Dedifferentiated amniotic fluid mesenchymal stem cell (primary cell): ENCODE measurements around the gene OGFRL1.

ENCODE experiments used
- DNase-seq: peaks from one replicate; pipeline ENCODE4 v3.0.0-alpha.2; 2016; ENCODE audit errors: extremely low spot score

Gene OGFRL1

GRCh38 chr6:71334768-71335167 is 46.2 kb downstream of the OGFRL1 start:
- DNase-seq: no peak

- DNase-seq: no peak
Observed at GRCh38 chr6:71335544-71335943, 46.9 kb downstream of the OGFRL1 start.

- DNase-seq: no peak
Observed at GRCh38 chr6:71336901-71337300, 48.3 kb downstream of the OGFRL1 start.

DNA sequence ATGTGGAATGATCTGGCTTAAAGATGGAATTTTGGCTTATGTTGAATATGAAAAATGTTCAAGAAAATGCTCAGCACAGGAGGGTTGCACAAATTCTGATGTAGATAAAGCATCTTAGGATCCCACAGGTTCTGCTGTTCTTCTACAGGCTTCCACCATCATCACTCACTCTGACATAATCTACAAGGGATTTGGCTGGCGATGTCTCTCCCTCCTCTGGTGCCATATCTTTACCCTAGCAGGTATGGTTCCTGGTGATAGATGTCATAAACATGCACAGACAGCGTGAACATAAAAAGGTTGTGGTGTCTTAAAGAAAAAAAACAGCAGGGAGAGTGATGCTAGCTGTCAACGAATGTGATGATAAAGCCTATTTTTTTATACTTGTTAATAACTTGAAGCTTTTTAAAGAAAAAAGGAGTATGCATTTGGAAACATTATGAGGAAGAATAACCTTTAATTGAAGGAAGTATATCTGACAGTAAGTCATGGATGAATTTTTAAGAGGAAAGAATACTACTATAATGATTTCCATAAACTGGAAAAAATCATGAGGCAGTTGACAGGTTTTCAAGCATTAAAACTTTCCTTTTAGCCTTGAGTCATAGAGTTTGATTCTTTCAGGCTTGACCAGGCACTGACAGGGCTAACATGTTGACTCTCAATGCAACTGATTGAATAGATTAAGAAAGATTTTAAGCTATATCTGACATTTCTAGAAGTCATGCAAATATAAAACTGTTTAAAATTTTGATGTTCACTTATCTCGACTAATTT is 50.1 kb downstream of the OGFRL1 start:
- DNase-seq: no peak

GRCh38 chr6:71342772-71343171 is 54.2 kb downstream of the OGFRL1 start:
- no peak for DNase-seq

GRCh38 chr6:71345476-71346333 is 57.1 kb downstream of the OGFRL1 start:
- DNase-seq: no peak

GRCh38 chr6:71346334-71346694 is 57.7 kb downstream of the OGFRL1 start:
- DNase-seq: no peak

GRCh38 chr6:71347119-71347518 is 58.5 kb downstream of the OGFRL1 start:
- no peak for DNase-seq

DNA sequence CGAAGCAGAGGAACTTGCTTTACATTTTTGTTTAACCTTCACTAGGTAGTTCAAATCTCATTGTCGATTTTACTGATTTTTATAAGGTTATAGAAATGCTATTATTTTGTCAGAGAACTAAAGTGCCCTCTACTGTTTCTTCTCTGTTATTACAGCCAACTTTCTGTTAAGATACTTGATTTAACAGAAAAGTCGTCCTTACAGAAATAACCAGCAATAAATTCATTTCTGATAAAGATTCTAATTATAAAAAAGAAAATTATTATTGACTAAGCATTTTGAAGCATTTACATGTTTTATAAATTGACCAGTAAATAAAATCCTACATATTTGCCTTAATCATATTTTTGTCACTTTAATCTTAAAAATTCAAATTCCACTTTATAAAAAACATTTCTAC is 60.8 kb downstream of the OGFRL1 start:
- DNase-seq: peak; percentile 45

DNA sequence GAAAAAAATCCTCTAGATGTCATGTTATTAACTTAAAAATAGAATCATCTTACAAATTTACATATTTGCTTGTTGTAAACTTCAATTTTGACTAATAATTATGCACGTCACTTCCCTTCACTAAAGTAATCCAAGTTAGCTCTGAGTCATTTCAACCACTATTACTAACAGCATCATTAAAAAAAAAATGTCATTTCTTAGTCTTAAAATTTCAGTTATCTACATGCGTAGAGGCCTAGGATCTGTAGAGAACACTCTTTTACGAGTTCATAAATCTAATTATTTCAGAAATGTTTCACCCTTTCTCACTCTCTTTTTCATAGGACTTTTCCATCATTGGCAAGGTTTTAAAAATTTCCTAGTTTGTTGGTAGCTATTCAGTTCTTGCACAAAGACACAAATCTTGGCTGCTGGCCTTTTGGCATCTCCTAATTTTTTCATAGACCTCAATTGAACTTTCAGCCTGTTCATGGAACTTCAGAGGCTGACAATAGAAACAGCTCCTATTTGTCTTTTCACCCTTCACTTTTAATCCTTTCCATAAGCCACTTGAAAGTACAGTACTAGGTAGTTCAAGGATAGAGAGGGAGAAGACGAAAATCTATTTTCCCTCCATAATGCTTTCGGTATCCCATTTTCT is 61.5 kb downstream of the OGFRL1 start:
- no peak for DNase-seq

DNA sequence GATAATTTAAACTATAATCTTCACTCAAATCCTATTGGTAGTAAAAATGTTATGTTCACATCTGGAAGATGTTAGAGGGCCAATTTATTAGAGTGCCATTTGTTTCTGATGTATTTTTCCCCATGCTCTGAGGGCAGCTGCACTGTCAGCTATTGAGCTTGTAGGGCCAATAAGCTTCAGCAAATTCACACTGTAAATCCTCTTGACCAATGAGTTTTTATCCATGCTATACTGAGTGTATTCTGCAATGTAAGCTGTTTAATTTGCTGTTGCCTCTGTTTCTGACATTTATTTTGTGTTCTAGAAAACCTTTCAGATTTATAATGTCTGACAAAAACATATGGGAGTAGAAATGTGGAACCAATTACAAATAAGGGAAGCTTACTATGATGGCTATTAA is 62.6 kb downstream of the OGFRL1 start:
- no peak for DNase-seq
